Measurements from ENCODE around the gene FBXO10. TPM values are rescaled to one million over a fixed set of nuclear protein-coding genes. Genes with fewer than 3 reads are reported as not detected.

FBXO10 gene
- total and polyA plus RNA-seq, 2 of the 8 experiments (the other 6 are each of a cell fraction or from before 2014, with no cell fraction given) = 13.1 to 13.9 TPM

DNA sequence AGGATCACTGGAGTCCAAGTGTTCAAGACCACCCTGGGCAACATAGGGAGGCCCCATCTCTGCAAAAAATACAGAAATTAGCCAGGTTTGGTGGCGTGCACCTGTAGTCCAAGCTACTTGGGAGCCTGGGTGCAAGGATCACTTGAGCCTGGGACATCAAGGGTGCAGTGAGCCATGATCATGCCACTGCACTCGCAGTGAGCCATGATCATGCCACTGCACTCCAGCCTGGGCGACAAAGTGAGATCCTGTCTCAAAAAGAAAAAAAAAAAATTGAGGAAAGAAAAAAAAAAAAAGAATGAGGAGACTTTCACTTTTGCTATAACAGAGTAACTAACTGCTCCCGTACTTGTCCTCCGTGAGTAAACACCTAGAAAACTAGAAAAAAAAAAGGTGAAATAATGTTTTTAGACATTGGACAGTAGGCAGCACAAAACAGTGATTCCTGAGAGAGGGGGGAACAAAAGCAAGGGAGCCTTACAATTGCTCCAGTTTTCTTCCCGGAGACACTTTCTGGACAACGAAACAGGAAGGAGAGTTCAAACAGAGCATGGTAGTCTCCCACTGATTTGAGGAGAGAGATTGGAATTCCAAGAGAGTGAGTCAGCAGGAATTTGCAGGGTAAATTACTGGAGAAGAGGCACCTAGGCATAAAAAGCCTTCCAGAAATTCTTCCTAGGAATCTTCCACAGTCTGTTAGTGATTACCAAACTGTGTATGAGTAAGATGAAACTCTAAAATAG lies 104.1 kb downstream of the FBXO10 start:
- POLR2A ChIA-PET (ENCODE audit: partially characterized antibody) = interaction anchor here (1.0 to 1.4 kb wide), 3 partner anchors 10 to 302 kb away, joined by 3 read pairs; no protein-coding TSS in a partner anchor
- TF ChIP-seq CBX5 (IDR thresholded peaks at IDR 0.05; ENCODE audit: low read depth, low read length) = no peak
- no peak for TF ChIP-seq SIN3A (conservative IDR thresholded peaks at IDR 0.05 in 1 of 2, IDR thresholded peaks at IDR 0.05 in 1 of 2; ENCODE audit: low read depth in 1 of 2, low read length in 2 of 2)
- TF ChIP-seq, protein P1, sequence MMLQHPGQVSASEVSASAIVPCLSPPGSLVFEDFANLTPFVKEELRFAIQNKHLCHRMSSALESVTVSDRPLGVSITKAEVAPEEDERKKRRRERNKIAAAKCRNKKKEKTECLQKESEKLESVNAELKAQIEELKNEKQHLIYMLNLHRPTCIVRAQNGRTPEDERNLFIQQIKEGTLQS (IDR thresholded peaks at IDR 0.05; ENCODE audit: insufficient read depth, low read depth, low read length) = 0 out of 2 replicates have a peak, but pooled peaks have one; percentile 27

More for the DNA sequence above, 104.1 kb downstream of the FBXO10 start:
- Histone ChIP-seq H2BK120ac (replicated peaks; ENCODE audit: low read depth, low read length) (peak overlapping the region; percentile 98), H4K91ac (replicated peaks; ENCODE audit: insufficient read length, low read length) (peak overlapping the region; percentile 97), H3K4me1 (replicated peaks in 1 of 4; ENCODE audit: control insufficient read depth in 3 of 4, insufficient read depth in 4 of 4, low read length in 3 of 4) (peaks cover 2 to 9% (median 4%) of the 10 kb centered on the region in 4 experiments; a peak in 5 of 7 replicates), H3K4ac (replicated peaks; ENCODE audit: insufficient read length, low read depth, low read length) (no peak overlapping the region), H3K27me3 (replicated peaks in 1 of 4; ENCODE audit: control insufficient read depth in 3 of 4, extremely low read depth in 1 of 4, insufficient read depth in 3 of 4, low read length in 3 of 4) (no peaks in the 10 kb centered on the region), H2AK5ac (ENCODE audit: low read depth, low read length) (peak overlapping the region; percentile 89; the same call in 1 of the 2 replicates), H3K18ac (ENCODE audit: extremely low read depth, low read length) (peak overlapping the region; percentile 33), H3K4me3 (ENCODE audit: extremely low read depth in 1 of 4, insufficient read depth in 2 of 4, low read depth in 3 of 4, low read length in 4 of 4) (peak overlapping the region in 1 of 4 experiments; percentile 41; a peak in 3 of 8 replicates), H2BK12ac (ENCODE audit: low read depth, low read length) (peak overlapping the region; percentile 95), H2BK5ac (ENCODE audit: low read depth, low read length) (peak overlapping the region; percentile 89), H3K79me1 (ENCODE audit: low read depth, low read length) (no peaks in the 10 kb centered on the region), H2BK15ac (ENCODE audit: low read length) (no peak overlapping the region), H3K9ac (replicated peaks in 1 of 4; ENCODE audit: extremely low read depth in 1 of 4, low read depth in 3 of 4, low read length in 3 of 4) (peak overlapping the region in 2 of 4 experiments; percentile 28 to 34; a peak in 2 of 7 replicates), H4K8ac (ENCODE audit: extremely low read depth, insufficient read depth, low read length) (peak overlapping the region; percentile 79; the same call in 1 of the 2 replicates), H3K79me2 (ENCODE audit: control insufficient read depth in 1 of 2, insufficient read depth in 2 of 2, low read length in 2 of 2) (no peaks in the 10 kb centered on the region), H2BK20ac (ENCODE audit: low read length) (peak overlapping the region; percentile 27; the same call in 1 of the 2 replicates), H3K36me3 (ENCODE audit: control insufficient read depth in 2 of 4, insufficient read depth in 4 of 4, low read length in 3 of 4) (no peaks in the 10 kb centered on the region), H2AFZ (ENCODE audit: low read length) (peak overlapping the region; percentile 16; the same call in 1 of the 2 replicates), H4K5ac (ENCODE audit: insufficient read length, low read depth, low read length) (peak overlapping the region; percentile 96), H3K4me2 (ENCODE audit: insufficient read depth in 1 of 2, low read depth in 2 of 2, low read length in 2 of 2) (peak overlapping the region; percentile 22 to 50), H4K20me1 (replicated peaks in 1 of 2; ENCODE audit: control insufficient read depth in 1 of 2, insufficient read depth in 2 of 2, low read length in 2 of 2) (no peaks in the 10 kb centered on the region), H3K23ac (ENCODE audit: insufficient read length) (no peak overlapping the region), H3K56ac (replicated peaks; ENCODE audit: insufficient read length, low read depth, low read length) (peak overlapping the region; percentile 93), H3K14ac (ENCODE audit: insufficient read length) (no peak overlapping the region), H3K23me2 (ENCODE audit: low read depth, low read length) (peaks cover 2% of the 10 kb centered on the region; the same call in 1 of the 2 replicates), H3K9me3 (ENCODE audit: insufficient read depth in 2 of 2, low read depth in 1 of 2, low read length in 1 of 2) (peaks cover 13 to 15% of the 10 kb centered on the region in 2 experiments; a peak in 3 of 4 replicates), H3K27ac (ENCODE audit: low read depth, low read length) (peak overlapping the region; percentile 60; the same call in 1 of the 2 replicates)
- FAIRE-seq (peak; percentile 94), DNase-seq (ENCODE audit: low read depth in 1 of 2, low spot score in 2 of 2) (peak in 1 of 2 experiments; percentile 58)
- CTCF ChIA-PET (ENCODE audit: partially characterized antibody) = no interaction called here
- WGBS, 2 experiments (ENCODE audit: extremely low coverage in 1 of 2, insufficient coverage in 1 of 2, insufficient read length in 1 of 2, insufficient replicate concordance in 2 of 2, low coverage in 1 of 2, low lambda C conversion rate in 2 of 2, missing lambda C conversion rate in 1 of 2) = 38% methylated on average over 6 of the region's 7 CpGs; no CpG with 5 or more reads in 1 of the 2 experiments
